ENCODE measurements around the gene DNAJA1.

DNAJA1 gene

GRCh38 chr9:33042473-33042872 is 17.4 kb downstream of the DNAJA1 start:
- TF ChIP-seq EZH2 (IDR thresholded peaks at IDR 0.05; ENCODE audit: borderline replicate concordance, low read length): no peak
- no peak overlapping the region for H3K4me3 ChIP-seq (ENCODE audit: low read depth, low read length, poor library complexity, severe bottlenecking)
- H3K9me2 ChIP-seq (ENCODE audit: low read depth, low read length): no peaks in the 10 kb centered on the region
- H4K20me1 ChIP-seq (ENCODE audit: insufficient read depth, low read length): no peaks in the 10 kb centered on the region
- H3K36me3 ChIP-seq (ENCODE audit: insufficient read depth, low read length): peaks cover 42% of the 10 kb centered on the region
- H3K9ac ChIP-seq (ENCODE audit: low read length): no peak overlapping the region
- H3K4me2 ChIP-seq (ENCODE audit: low read length): no peak overlapping the region
- peaks cover 18% of the 10 kb centered on the region for H3K4me1 ChIP-seq (ENCODE audit: insufficient read depth, low read length, severe bottlenecking)
- H3K9me3 ChIP-seq (ENCODE audit: low read length): no peaks in the 10 kb centered on the region
- H3K27me3 ChIP-seq (ENCODE audit: insufficient read depth, low read length): no peaks in the 10 kb centered on the region
- no peak overlapping the region for H2AFZ ChIP-seq (ENCODE audit: low read length)
- peaks cover 20% of the 10 kb centered on the region; the same call in 1 of the 2 replicates for H3F3A ChIP-seq (ENCODE audit: insufficient read depth, low read length)
- H3K27ac ChIP-seq (ENCODE audit: low read depth, low read length, poor library complexity, severe bottlenecking): peak overlapping the region; percentile 24
- no peaks in the 10 kb centered on the region for H3K79me2 ChIP-seq (ENCODE audit: insufficient read depth, low read length)

GRCh38 chr9:33043671-33044070 is 18.6 kb downstream of the DNAJA1 start:
- H3K4me1 ChIP-seq (ENCODE audit: insufficient read depth, low read length, severe bottlenecking): peaks cover 18% of the 10 kb centered on the region
- H3K79me2 ChIP-seq (ENCODE audit: insufficient read depth, low read length): no peaks in the 10 kb centered on the region
- H2AFZ ChIP-seq (ENCODE audit: low read length): peak overlapping the region; percentile 37; the same call in 1 of the 2 replicates
- H3K27me3 ChIP-seq (ENCODE audit: insufficient read depth, low read length): no peaks in the 10 kb centered on the region
- H3F3A ChIP-seq (ENCODE audit: insufficient read depth, low read length): peaks cover 20% of the 10 kb centered on the region; the same call in 1 of the 2 replicates
- peak overlapping the region; percentile 64 for H3K4me3 ChIP-seq (ENCODE audit: low read depth, low read length, poor library complexity, severe bottlenecking)
- H3K9ac ChIP-seq (ENCODE audit: low read length): peak overlapping the region; percentile 69
- H4K20me1 ChIP-seq (ENCODE audit: insufficient read depth, low read length): no peaks in the 10 kb centered on the region
- peaks cover 38% of the 10 kb centered on the region for H3K36me3 ChIP-seq (ENCODE audit: insufficient read depth, low read length)
- no peaks in the 10 kb centered on the region for H3K9me2 ChIP-seq (ENCODE audit: low read depth, low read length)
- TF ChIP-seq EZH2 (IDR thresholded peaks at IDR 0.05; ENCODE audit: borderline replicate concordance, low read length): no peak
- TF ChIP-seq, protein P1, sequence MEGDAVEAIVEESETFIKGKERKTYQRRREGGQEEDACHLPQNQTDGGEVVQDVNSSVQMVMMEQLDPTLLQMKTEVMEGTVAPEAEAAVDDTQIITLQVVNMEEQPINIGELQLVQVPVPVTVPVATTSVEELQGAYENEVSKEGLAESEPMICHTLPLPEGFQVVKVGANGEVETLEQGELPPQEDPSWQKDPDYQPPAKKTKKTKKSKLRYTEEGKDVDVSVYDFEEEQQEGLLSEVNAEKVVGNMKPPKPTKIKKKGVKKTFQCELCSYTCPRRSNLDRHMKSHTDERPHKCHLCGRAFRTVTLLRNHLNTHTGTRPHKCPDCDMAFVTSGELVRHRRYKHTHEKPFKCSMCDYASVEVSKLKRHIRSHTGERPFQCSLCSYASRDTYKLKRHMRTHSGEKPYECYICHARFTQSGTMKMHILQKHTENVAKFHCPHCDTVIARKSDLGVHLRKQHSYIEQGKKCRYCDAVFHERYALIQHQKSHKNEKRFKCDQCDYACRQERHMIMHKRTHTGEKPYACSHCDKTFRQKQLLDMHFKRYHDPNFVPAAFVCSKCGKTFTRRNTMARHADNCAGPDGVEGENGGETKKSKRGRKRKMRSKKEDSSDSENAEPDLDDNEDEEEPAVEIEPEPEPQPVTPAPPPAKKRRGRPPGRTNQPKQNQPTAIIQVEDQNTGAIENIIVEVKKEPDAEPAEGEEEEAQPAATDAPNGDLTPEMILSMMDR (IDR thresholded peaks at IDR 0.05; ENCODE audit: low read length): no peak
- H3K4me2 ChIP-seq (ENCODE audit: low read length): peak overlapping the region; percentile 75
- peak overlapping the region; percentile 73 for H3K27ac ChIP-seq (ENCODE audit: low read depth, low read length, poor library complexity, severe bottlenecking)
- H3K9me3 ChIP-seq (ENCODE audit: low read length): no peaks in the 10 kb centered on the region

DNA sequence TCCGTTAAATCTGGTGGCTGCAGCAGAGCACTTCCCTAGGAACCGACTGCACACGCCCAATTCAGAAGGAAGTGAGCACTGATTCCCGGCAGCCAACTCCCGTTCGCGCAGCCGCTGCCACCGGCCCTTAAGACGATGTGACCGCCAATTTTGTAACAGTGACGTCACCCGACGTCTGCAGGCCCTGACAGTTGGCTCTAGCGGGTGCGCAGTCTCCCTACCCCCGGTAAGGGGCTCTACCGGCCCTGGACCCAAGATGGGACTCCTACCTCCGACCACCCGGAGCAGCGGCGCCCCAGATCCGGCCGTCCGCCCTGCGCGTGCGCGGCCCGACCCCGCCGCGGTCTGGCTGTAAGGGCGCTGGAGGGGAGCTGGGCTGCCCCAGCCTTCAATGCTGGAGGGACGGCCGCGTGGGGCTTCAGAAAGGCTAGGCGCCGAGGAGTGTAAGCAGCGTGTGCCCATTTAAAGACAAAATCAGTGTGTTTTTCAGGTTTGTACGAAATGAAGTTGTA is 19.1 kb downstream of the DNAJA1 start:
- Histone ChIP-seq H3K9me3 (ENCODE audit: low read length) (no peaks in the 10 kb centered on the region), H3K4me1 (ENCODE audit: insufficient read depth, low read length, severe bottlenecking) (peaks cover 18% of the 10 kb centered on the region), H3K9me2 (ENCODE audit: low read depth, low read length) (no peaks in the 10 kb centered on the region), H3K27ac (ENCODE audit: low read depth, low read length, poor library complexity, severe bottlenecking) (peak overlapping the region; percentile 73), H3K4me3 (ENCODE audit: low read depth, low read length, poor library complexity, severe bottlenecking) (peak overlapping the region; percentile 64), H4K20me1 (ENCODE audit: insufficient read depth, low read length) (no peaks in the 10 kb centered on the region), H3K79me2 (ENCODE audit: insufficient read depth, low read length) (no peaks in the 10 kb centered on the region), H3K27me3 (ENCODE audit: insufficient read depth, low read length) (no peaks in the 10 kb centered on the region), H3K36me3 (ENCODE audit: insufficient read depth, low read length) (peaks cover 36% of the 10 kb centered on the region), H3K9ac (ENCODE audit: low read length) (peak overlapping the region; percentile 69), H2AFZ (ENCODE audit: low read length) (0 out of 2 replicates have a peak overlapping the region, but pooled peaks have one; percentile 37), H3K4me2 (ENCODE audit: low read length) (peak overlapping the region; percentile 75), H3F3A (ENCODE audit: insufficient read depth, low read length) (peaks cover 20% of the 10 kb centered on the region; the same call in 1 of the 2 replicates)
- TF ChIP-seq, protein P1 (IDR thresholded peaks at IDR 0.05; ENCODE audit: low read length): no peak; the same call in 1 of the 2 replicates
- TF ChIP-seq EZH2 (IDR thresholded peaks at IDR 0.05; ENCODE audit: borderline replicate concordance, low read length): no peak
